Measurements from ENCODE around the gene DST. TPM values are rescaled to one million over a fixed set of nuclear protein-coding genes. Genes with fewer than 3 reads are reported as not detected.

DST gene
- total and polyA plus RNA-seq, 2 of the 4 experiments (the other 2 are of a cell fraction), result 97.7 to 452 TPM

DNA sequence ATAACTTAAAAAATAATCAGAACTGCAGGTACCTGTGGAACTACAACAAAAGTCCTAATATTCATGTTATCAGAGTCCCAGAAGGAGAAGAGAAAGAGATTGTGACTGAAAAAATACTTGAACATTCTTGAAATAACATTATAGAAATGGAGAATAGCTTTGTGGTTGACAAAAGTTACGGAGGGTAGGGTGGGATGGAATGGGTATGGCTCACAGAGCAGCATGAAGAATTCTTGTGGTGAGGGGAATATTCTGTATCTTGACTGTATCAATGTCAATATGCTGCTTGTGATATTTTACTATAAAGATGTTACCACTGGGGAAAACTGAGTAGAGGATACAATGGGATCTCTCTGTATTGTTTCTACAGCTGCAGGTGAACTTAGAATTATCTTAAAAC, 122.5 kb downstream of the DST start:
- no TSS peak for BruUV-seq (replicated peaks)
- Histone ChIP-seq H3K18ac (ENCODE audit: low read depth, low read length) (peak overlapping the region; percentile 3; the same call in 1 of the 2 replicates), H2AFZ (replicated peaks; ENCODE audit: low read length, poor library complexity) (no peak overlapping the region), H2BK5ac (ENCODE audit: low read depth, low read length, poor library complexity, severe bottlenecking) (peak overlapping the region; percentile 32), H2AK9ac (replicated peaks; ENCODE audit: low read depth, low read length, poor library complexity) (no peak overlapping the region), H2BK15ac (ENCODE audit: low read depth, low read length) (no peak overlapping the region), H3K9me1 (ENCODE audit: insufficient read depth, low read length) (peaks cover 11% of the 10 kb centered on the region), H3K23ac (ENCODE audit: low read depth, low read length) (peak overlapping the region; percentile 37; the same call in 1 of the 2 replicates), H3K79me1 (ENCODE audit: low read depth in 1 of 2, low read length in 2 of 2) (peaks cover 22 to 50% of the 10 kb centered on the region in 2 experiments), H4K8ac (ENCODE audit: low read depth in 2 of 2, low read length in 2 of 2) (peak overlapping the region in 1 of 2 experiments; percentile 39; a peak in 1 of 4 replicates), H2BK120ac (ENCODE audit: low read depth, low read length) (no peak overlapping the region), H4K91ac (ENCODE audit: insufficient read depth, low read depth, low read length) (no peak overlapping the region), H3K14ac (replicated peaks; ENCODE audit: low read depth, low read length) (0 out of 2 replicates have a peak overlapping the region, but pooled peaks have one; percentile 25), H3K4me3 (ENCODE audit: insufficient read depth, low read depth, low read length) (no peak overlapping the region), H3K27me3 (ENCODE audit: control insufficient read depth, insufficient read depth, low read length) (no peaks in the 10 kb centered on the region), H3K4me2 (ENCODE audit: low read depth, low read length) (no peak overlapping the region), H4K20me1 (ENCODE audit: insufficient read depth, low read length) (peaks cover 5% of the 10 kb centered on the region; the same call in 1 of the 2 replicates), H2BK20ac (ENCODE audit: low read depth, low read length) (no peak overlapping the region), H3K9ac (ENCODE audit: low read depth, low read length) (no peak overlapping the region), H3K56ac (ENCODE audit: extremely low read depth, insufficient read depth, low read length) (no peak overlapping the region), H3K27ac (ENCODE audit: insufficient read depth, low read length) (no peak overlapping the region), H3K9me3 (ENCODE audit: control insufficient read depth, insufficient read depth, low read length) (no peaks in the 10 kb centered on the region), H4K5ac (ENCODE audit: low read depth, low read length) (no peak overlapping the region), H3K4me1 (ENCODE audit: control insufficient read depth, insufficient read depth, low read length) (peaks cover 17% of the 10 kb centered on the region), H3K4ac (ENCODE audit: low read depth, low read length) (no peak overlapping the region), H2AK5ac (ENCODE audit: low read depth, low read length) (no peak overlapping the region), H3K36me3 (ENCODE audit: control insufficient read depth, insufficient read depth, low read length) (peaks cover 15% of the 10 kb centered on the region)
- TF ChIP-seq MAZ (IDR thresholded peaks at IDR 0.05; ENCODE audit: borderline replicate concordance, low read depth, low read length) (no peak), RFX5 (IDR thresholded peaks at IDR 0.05; ENCODE audit: low read depth, low read length) (no peak), MAFK (IDR thresholded peaks at IDR 0.05; ENCODE audit: low read depth, low read length) (no peak), SMC3 (IDR thresholded peaks at IDR 0.05; ENCODE audit: low read depth, low read length) (no peak), BHLHE40 (IDR thresholded peaks at IDR 0.05; ENCODE audit: low read depth, low read length) (no peak), RCOR1 (IDR thresholded peaks at IDR 0.05; ENCODE audit: insufficient replicate concordance, low read length) (no peak), RAD21 (IDR thresholded peaks at IDR 0.05; ENCODE audit: low read length) (no peak), POLR2A (IDR thresholded peaks at IDR 0.05; ENCODE audit: low read depth, low read length) (no peak), FOS (IDR thresholded peaks at IDR 0.05; ENCODE audit: low read depth, low read length) (no peak), NFE2L2 (IDR thresholded peaks at IDR 0.05; ENCODE audit: low read depth, low read length) (no peak), MXI1 (IDR thresholded peaks at IDR 0.05; ENCODE audit: borderline replicate concordance, low read depth, low read length) (no peak), CHD1 (IDR thresholded peaks at IDR 0.05; ENCODE audit: low read depth, low read length) (no peak), CEBPB (IDR thresholded peaks at IDR 0.05; ENCODE audit: low read depth, low read length) (no peak)
- TF ChIP-seq, protein P1, sequence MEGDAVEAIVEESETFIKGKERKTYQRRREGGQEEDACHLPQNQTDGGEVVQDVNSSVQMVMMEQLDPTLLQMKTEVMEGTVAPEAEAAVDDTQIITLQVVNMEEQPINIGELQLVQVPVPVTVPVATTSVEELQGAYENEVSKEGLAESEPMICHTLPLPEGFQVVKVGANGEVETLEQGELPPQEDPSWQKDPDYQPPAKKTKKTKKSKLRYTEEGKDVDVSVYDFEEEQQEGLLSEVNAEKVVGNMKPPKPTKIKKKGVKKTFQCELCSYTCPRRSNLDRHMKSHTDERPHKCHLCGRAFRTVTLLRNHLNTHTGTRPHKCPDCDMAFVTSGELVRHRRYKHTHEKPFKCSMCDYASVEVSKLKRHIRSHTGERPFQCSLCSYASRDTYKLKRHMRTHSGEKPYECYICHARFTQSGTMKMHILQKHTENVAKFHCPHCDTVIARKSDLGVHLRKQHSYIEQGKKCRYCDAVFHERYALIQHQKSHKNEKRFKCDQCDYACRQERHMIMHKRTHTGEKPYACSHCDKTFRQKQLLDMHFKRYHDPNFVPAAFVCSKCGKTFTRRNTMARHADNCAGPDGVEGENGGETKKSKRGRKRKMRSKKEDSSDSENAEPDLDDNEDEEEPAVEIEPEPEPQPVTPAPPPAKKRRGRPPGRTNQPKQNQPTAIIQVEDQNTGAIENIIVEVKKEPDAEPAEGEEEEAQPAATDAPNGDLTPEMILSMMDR (conservative IDR thresholded peaks at IDR 0.05; ENCODE audit: low read depth, low read length), result no peak
- TF ChIP-seq, protein P2, sequence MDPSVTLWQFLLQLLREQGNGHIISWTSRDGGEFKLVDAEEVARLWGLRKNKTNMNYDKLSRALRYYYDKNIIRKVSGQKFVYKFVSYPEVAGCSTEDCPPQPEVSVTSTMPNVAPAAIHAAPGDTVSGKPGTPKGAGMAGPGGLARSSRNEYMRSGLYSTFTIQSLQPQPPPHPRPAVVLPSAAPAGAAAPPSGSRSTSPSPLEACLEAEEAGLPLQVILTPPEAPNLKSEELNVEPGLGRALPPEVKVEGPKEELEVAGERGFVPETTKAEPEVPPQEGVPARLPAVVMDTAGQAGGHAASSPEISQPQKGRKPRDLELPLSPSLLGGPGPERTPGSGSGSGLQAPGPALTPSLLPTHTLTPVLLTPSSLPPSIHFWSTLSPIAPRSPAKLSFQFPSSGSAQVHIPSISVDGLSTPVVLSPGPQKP (IDR thresholded peaks at IDR 0.05; ENCODE audit: borderline replicate concordance, low read depth, low read length), result no peak
- TF ChIP-seq, protein P3, sequence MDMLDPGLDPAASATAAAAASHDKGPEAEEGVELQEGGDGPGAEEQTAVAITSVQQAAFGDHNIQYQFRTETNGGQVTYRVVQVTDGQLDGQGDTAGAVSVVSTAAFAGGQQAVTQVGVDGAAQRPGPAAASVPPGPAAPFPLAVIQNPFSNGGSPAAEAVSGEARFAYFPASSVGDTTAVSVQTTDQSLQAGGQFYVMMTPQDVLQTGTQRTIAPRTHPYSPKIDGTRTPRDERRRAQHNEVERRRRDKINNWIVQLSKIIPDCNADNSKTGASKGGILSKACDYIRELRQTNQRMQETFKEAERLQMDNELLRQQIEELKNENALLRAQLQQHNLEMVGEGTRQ (IDR thresholded peaks at IDR 0.05; ENCODE audit: low read depth, low read length), result no peak
- in situ Hi-C loops (cut with MboI; ENCODE audit: low sequenced_read_pairs) (no loop called here), dilution Hi-C loops (cut with HindIII; ENCODE audit: low sequenced_read_pairs, unreplicated experiment) (no loop called here), intact Hi-C loops (cut with micrococcal nuclease) (no loop called here)
- no peak for DNase-seq
- ChIA-PET CTCF (interaction anchor here (0.9 to 1.3 kb wide), 2 partner anchors 31 to 171 kb away, joined by 3 read pairs; no protein-coding TSS in a partner anchor), POLR2A (ENCODE audit: unreplicated experiment) (no interaction called here)
- no peak for ATAC-seq (ENCODE audit: low read depth)
- no CpG with 5 or more reads among the region's 1 CpG for WGBS, 2 experiments (ENCODE audit: extremely low coverage in 2 of 2, insufficient read length in 1 of 2)
